ENCODE data around the gene ZNF579. TPM values are rescaled to one million over a fixed set of nuclear protein-coding genes. Genes with fewer than 3 reads are reported as not detected.

Gene ZNF579
- total RNA-seq, 1 experiment from 2014 or later: 2.5 TPM

- DNase-seq (ENCODE audit: low spot score): no peak
These were observed 32.7 kb upstream of the ZNF579 start for GRCh38 chr19:55613396-55613795.

GRCh38 chr19:55611983-55612645 is 31.5 kb upstream of the ZNF579 start:
- DNase-seq (ENCODE audit: low spot score): no peak

DNA sequence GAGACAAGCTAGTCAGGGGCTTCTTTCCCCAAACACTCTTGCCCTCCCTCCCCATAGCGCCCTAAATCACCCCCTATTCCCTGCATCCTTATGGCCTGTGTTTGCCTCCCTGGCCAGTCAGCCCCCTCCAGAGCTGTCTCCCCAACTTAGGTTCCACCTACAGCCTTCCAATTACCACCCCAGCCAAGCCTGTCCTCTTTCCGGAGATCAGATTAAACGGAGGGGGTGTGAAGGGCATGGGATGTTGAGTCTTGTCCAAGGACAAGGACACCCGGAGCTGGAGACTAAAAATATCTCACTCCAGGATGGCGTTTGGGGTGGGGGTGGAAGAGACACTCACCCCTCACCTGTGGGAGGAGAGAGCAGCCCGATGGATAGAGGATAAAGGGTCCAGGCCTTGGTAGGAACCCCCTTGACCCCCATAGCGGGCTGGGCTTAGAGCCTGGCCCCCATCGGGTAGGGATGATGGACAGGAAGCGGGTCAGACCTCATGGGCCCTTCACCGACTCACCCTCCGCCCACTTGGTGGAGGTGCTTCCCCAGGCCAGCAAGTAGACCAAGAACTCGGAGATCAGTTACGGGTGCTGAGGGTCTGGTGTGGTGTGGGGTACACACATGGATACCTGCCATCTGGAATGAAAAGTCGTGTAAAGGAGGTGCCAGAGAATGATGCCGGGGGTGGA is 30.8 kb upstream of the ZNF579 start:
- no peak for DNase-seq (ENCODE audit: low spot score)

DNA sequence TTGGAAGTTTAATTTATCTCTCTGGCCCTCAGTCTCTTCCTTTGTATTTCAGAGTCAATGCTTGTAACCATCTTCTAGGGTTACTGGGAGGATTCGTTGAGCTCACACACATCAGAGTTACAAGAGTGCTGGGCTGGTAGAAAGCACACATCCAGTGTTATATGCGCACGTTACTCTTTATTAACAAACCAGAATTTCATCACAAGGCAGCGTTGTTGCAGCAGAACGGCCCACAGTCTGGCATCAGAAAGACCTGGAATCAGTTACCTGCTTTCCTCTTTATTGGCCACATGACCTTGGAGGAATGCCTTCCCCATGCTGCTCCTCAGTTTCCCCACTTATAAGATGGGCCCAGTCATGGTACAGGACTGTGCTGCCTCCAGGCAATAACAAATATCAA is 28.7 kb upstream of the ZNF579 start:
- DNase-seq (ENCODE audit: low spot score): no peak

- DNase-seq (ENCODE audit: low spot score): no peak
These were observed 26.2 kb upstream of the ZNF579 start for GRCh38 chr19:55606817-55607216.

DNA sequence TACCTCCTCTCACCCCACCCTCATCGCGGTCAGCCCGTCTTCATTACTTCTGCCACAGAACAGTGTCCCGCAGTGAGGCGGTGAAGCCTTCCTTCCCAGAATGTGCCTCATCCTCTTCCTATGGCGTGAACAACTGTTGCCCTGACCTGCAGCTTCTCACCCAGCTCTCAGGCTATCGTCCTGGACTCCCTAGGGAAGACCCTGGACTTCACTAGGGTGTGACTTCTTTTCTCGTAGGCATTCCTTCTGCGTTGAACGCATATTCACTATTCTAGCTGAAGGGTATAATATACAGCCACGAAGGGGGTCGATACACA is 25.8 kb upstream of the ZNF579 start:
- no peak for DNase-seq (ENCODE audit: low spot score)

GRCh38 chr19:55605637-55606470 is 25.2 kb upstream of the ZNF579 start, which contains the start of gene ZNF865:
Gene ZNF865 (plus strand): TSS chr19:55605647. CDS start chr19:55613619, 7,972 bp downstream.
- peak; percentile 91 for DNase-seq (ENCODE audit: low spot score)

GRCh38 chr19:55605207-55605636 is 24.6 kb upstream of the ZNF579 start:
- peak; percentile 100 for DNase-seq (ENCODE audit: low spot score)

DNA sequence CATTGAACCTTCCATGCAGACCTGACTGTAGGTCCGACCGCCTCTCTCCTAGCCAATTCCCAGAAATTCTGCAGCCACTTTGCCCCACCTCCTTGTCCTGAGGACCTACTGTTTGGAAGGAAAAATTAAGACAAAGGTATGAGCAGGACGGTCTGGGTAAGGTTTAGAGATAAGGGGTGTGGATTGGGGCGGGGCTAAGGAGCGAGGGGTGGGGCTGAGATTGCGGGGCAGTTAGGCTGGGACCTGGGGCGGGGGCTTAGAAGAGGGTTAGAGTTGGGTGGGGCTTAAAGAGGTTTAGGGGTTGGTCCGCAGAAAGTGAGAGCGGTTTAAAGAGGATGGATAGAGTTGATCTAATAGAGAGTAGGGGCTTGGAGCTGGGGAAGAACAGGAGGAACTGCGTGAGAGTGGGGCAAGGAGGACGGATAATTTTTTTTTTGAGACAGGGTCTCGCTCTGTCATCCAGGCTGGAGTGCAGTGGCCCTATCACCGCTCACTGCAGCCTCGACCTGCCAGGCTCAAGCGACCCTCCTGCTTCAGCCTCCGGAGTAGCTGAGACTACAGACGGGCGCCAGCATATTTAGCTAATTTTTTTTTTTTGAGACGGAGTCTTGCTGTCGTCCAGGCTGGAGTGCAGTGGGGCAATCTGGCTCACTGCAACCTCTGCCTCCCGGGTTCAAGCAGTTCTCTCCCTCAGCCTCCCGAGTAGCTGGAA is 23.1 kb upstream of the ZNF579 start:
- no peak for DNase-seq (ENCODE audit: low spot score)

DNA sequence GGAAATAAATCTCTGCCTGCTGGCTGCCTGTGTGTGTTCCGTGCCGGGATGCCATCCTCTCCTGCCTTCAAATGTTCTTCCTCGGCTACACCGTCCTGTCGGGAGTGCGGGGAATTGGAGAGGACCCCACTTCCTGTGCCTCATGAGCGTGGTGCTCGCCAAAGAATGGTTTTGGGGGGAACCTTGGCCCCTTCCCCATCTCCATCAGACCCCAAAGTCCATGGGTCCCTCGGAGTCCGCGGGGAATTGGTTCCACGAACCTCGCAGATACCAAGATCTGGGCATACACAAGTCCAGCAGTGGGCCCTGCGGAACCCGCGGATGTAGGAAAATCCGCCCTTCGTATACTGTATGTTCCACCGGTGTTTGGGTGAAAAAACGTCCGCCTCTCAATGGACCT is 22.5 kb upstream of the ZNF579 start:
- no peak for DNase-seq (ENCODE audit: low spot score)

DNA sequence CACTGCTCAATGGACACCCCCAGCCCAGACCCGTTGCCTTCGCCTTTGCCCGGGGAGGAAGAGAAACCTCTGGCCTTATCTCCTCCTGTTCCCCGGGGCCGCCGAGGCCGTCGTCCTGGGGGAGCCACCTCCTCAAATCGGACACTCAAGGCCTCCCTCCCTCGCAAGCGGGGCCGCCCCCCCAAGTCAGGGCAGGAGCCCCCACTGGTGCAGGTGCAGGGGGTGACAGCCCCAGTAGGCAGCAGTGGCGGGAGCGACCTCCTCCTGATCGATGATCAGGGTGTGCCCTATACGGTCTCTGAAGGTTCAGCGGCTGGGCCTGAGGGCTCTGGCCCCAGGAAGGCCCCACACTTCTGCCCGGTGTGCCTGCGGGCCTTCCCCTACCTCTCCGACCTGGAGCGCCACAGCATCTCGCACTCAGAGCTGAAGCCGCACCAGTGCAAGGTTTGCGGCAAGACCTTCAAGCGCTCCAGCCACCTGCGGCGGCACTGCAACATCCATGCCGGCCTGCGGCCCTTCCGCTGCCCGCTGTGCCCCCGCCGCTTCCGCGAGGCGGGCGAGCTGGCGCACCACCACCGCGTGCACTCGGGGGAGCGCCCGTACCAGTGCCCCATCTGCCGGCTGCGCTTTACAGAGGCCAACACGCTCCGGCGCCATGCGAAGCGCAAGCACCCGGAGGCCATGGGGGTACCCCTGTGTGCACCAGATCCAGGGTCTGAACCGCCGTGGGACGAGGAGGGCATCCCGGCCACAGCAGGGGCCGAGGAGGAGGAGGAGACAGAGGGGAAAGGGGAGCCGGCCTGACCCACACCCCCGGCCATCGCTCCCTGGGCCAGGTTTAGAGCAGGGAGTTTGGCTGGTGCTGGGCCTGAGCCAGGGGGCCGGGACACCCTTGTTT is 21.7 kb upstream of the ZNF579 start:
- DNase-seq (ENCODE audit: low spot score): no peak

GRCh38 chr19:55601084-55601483 is 20.4 kb upstream of the ZNF579 start:
- DNase-seq (ENCODE audit: low spot score): no peak

GRCh38 chr19:55600662-55601028 is 20.0 kb upstream of the ZNF579 start:
- no peak for DNase-seq (ENCODE audit: low spot score)

- DNase-seq (ENCODE audit: low spot score): peak; percentile 95
These were observed 19.4 kb upstream of the ZNF579 start, which contains the start of gene ZNF524 for GRCh38 chr19:55599842-55600661. Gene ZNF524 (plus strand): TSS chr19:55600288. CDS start chr19:55602113, 1,825 bp downstream.

- peak; percentile 100 for DNase-seq (ENCODE audit: low spot score)
These were observed 18.8 kb upstream of the ZNF579 start, which contains the start of gene FIZ1 for GRCh38 chr19:55599468-55599841. Gene FIZ1 (minus strand): TSS chr19:55599517. CDS start chr19:55597865, 1,652 bp downstream.

- DNase-seq (ENCODE audit: low spot score): peak; percentile 99
These were observed 18.2 kb upstream of the ZNF579 start for GRCh38 chr19:55598719-55599467.

DNA sequence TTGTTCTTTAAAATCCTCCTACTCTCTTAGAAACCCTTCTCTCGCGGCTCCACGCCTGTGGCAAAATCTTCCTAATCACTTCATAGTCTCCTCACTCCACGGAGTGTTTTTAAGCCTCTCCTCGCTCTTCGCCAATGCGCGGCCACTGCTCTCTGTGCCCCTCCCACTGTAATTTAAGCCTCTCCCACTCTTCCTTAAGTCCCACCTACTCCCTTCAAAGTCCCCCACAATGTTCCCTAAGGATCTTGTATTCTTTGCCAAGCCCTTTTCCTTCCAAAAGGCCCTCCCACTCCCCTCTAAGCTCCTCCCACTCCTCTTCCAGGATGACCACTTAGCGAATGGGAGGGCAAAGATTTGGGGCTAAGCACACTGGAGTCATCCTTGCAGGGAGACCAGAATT is 17.4 kb upstream of the ZNF579 start:
- DNase-seq (ENCODE audit: low spot score): no peak

DNA sequence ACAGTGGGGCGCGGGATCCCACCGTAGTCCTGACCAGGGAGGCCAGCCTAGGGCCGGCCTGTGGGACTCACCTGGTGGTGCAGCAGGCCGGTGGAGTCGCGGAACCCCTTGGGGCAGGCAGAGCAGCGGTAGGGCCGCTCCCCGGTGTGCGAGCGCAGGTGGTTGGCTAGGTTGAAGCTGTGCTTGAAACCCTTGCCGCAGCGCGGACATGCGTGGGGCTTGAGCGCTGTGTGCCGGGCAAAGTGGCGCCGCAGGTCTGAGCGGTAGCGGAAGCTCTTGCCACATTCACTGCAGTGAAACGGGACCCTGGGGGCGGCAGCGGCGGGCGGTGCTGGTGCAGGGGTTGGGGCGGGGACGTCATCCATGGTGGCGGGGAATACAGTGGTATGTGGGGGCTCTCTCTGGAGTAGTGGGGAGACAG is 16.9 kb upstream of the ZNF579 start:
- DNase-seq (ENCODE audit: low spot score): no peak

DNA sequence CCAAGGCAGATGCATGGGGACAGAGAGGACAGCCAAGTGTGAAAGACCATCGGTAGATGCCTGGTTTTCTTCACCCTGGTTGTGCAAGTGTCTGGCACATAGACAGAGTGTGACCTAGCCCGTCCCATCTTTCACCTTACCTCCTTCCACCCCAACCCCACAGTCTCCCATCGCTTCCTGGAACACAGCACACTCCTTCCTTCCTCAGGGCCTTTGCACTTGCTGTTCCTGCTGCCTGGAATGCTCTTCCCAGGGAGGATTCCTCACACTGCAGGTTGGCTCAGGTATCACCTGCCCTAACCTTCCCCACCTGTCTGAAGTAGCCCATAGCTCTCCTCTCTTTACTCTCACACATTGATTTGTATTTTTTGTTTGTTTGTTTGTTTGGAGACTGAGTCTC is 15.7 kb upstream of the ZNF579 start:
- no peak for DNase-seq (ENCODE audit: low spot score)
